Fibroblast of pulmonary artery (primary cell): Measurements from ENCODE around the gene FERMT3.

Experiments used
- DNase-seq: peaks from one replicate; pipeline ENCODE4 v3.0.0-alpha.2; 2010; ENCODE audit warnings: low read depth
- H3K4me3 ChIP-seq: replicated peaks from 2 replicates; pipeline ENCODE4 v1.5.1; 2011; ENCODE audit warnings: low read depth, mild to moderate bottlenecking, control low read depth, low read length, moderate library complexity
- TF ChIP-seq, protein P1 (sequence below): IDR thresholded peaks from 2 replicates; pipeline ENCODE4 v1.5.1; 2011; ENCODE audit warnings: mild to moderate bottlenecking, control low read depth, low read length, inconsistent platforms; ENCODE audit errors: missing control alignments

The FERMT3 gene

GRCh38 chr11:64165842-64166635, 40.5 kb upstream of the FERMT3 start, which contains the start of gene MACROD1:
MACROD1 (minus strand) TSS chr11:64166113; CDS start chr11:64165994, 119 bp downstream.
- H3K4me3 ChIP-seq: peak within 1 kb of the TSS; percentile 66
- TF ChIP-seq, protein P1, sequence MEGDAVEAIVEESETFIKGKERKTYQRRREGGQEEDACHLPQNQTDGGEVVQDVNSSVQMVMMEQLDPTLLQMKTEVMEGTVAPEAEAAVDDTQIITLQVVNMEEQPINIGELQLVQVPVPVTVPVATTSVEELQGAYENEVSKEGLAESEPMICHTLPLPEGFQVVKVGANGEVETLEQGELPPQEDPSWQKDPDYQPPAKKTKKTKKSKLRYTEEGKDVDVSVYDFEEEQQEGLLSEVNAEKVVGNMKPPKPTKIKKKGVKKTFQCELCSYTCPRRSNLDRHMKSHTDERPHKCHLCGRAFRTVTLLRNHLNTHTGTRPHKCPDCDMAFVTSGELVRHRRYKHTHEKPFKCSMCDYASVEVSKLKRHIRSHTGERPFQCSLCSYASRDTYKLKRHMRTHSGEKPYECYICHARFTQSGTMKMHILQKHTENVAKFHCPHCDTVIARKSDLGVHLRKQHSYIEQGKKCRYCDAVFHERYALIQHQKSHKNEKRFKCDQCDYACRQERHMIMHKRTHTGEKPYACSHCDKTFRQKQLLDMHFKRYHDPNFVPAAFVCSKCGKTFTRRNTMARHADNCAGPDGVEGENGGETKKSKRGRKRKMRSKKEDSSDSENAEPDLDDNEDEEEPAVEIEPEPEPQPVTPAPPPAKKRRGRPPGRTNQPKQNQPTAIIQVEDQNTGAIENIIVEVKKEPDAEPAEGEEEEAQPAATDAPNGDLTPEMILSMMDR: no peak

DNA sequence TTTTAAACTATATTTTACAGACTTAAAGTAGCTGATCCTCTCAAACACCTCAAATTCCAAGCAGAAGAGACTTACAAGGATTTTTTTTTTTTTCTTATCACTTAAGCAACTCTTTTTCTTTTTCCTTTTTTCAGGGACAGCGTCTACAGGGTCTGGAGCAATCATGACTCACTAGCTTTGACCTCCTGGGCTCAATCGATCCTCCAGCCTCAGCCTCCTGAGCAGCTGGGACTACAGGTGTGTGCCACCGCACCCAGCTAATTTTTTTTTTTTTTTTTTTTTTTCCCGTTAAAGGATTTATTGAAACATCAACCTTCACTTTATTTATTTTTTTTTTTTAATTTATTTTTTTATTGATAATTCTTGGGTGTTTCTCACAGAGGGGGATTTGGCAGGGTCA, 36.1 kb upstream of the FERMT3 start:
- no peak for DNase-seq
- H3K4me3 ChIP-seq: no peak overlapping the region
- TF ChIP-seq, protein P1: no peak

More at GRCh38 chr11:64165842-64166635, 40.5 kb upstream of the FERMT3 start, which contains the start of gene MACROD1:
- DNase-seq: peak; percentile 80

DNA sequence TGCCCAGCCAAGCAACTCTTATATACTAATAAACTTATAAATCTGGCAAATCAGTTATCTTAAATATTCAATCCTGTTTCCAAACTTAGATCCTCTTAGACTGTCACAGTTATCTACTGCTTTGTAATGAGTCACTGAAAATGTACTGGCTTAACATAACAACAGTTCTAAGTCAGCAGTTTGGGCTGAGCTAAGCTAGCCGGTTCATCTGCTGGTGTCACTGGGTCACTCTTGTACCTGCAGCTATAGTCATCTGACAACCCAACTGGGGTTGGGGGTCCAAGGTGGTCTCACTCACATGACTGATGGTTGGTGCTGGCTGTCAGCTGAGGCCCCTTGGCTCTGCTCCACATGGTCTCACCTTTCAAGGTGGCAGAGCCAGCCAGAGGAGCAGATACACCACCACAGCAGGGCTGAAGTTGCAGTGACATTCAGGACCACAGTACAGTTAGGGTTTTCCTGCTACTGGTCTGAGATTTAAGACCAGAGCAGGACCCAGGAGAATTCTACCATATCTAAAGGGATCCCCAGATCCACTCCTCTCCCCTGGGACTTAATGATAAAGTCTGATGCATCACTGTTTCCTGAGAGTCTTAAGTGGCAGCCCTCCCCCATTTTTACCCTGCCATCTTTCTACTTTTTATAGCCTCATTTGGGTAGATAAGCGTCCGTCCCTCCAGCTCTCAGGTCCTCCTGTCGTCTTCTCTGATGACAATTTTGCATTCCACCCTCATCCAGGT, 32.7 kb upstream of the FERMT3 start:
- H3K4me3 ChIP-seq: no peak overlapping the region
- peak; percentile 29 for DNase-seq
- TF ChIP-seq, protein P1: no peak

GRCh38 chr11:64176751-64177150, 29.8 kb upstream of the FERMT3 start:
- H3K4me3 ChIP-seq: no peak overlapping the region
- TF ChIP-seq, protein P1: no peak
- DNase-seq: no peak

GRCh38 chr11:64178203-64178602, 28.3 kb upstream of the FERMT3 start:
- no peak for DNase-seq
- TF ChIP-seq, protein P1: no peak

GRCh38 chr11:64178951-64179639, 27.4 kb upstream of the FERMT3 start:
- TF ChIP-seq, protein P1: no peak
- H3K4me3 ChIP-seq: no peak overlapping the region

More at GRCh38 chr11:64178203-64178602, 28.3 kb upstream of the FERMT3 start:
- no peak overlapping the region for H3K4me3 ChIP-seq

More at GRCh38 chr11:64178951-64179639, 27.4 kb upstream of the FERMT3 start:
- no peak for DNase-seq
